Lower leg skin (tissue), 4 donors: Measurements from ENCODE around the gene TMED6. TPM values are rescaled to one million over a fixed set of nuclear protein-coding genes. Genes with fewer than 3 reads are reported as not detected.

ENCODE experiments used
- DNase-seq, 2 donors: peaks; one replicate each; pipeline ENCODE4 v3.0.0-alpha.2; 2019; ENCODE audit warnings: low spot score in 2 of 2
- H3K4me3 ChIP-seq: fragments of 200-600 bp; sonication (generic); 2 replicates; pipeline ENCODE4 v1.5.1; 2017; ENCODE audit warnings: mild to moderate bottlenecking, low read depth; ENCODE audit not compliant: poor library complexity, severe bottlenecking
- POLR2A ChIP-seq, 2 donors: fragments of 450-650 bp; IDR thresholded peaks; one replicate each; pipeline ENCODE4 v1.6.1; 2016 to 2017; ENCODE audit warnings: antibody characterized with exemption in 2 of 2, mild to moderate bottlenecking in 1 of 2, moderate library complexity in 1 of 2
- WGBS, 2 donors: methylation state at CpG; one replicate each; pipeline ENCODE4 v1.1.5; 2018; 5-methylcytosine and 5-hydroxymethylcytosine counted together
- intact Hi-C: fragments of 100-400 bp; cut with DNase I; formaldehyde crosslinking; loops from one replicate; pipeline ENCODE4 v1.15.0; 2023; ENCODE audit warnings: low total_unique reads
- total RNA-seq, 4 donors: library from RNA; depleted of rRNA; stranded (reverse); fragments of >200 nt; gene quantifications; one replicate each; pipeline ENCODE4 v1.1.0, GENCODE V29; 2016
- TF ChIP-seq, protein P1 (sequence below), 3 donors: fragments of 450-650 bp; IDR thresholded peaks; one replicate each; pipeline ENCODE4 v1.5.1; 2016; ENCODE audit warnings: antibody characterized with exemption in 3 of 3, mild to moderate bottlenecking in 3 of 3, moderate library complexity in 2 of 3

The TMED6 gene
- total RNA-seq, 4 donors from 2014 or later = not detected

- DNase-seq = peak in 1 of 2 donors; percentile 86
- TF ChIP-seq, protein P1, sequence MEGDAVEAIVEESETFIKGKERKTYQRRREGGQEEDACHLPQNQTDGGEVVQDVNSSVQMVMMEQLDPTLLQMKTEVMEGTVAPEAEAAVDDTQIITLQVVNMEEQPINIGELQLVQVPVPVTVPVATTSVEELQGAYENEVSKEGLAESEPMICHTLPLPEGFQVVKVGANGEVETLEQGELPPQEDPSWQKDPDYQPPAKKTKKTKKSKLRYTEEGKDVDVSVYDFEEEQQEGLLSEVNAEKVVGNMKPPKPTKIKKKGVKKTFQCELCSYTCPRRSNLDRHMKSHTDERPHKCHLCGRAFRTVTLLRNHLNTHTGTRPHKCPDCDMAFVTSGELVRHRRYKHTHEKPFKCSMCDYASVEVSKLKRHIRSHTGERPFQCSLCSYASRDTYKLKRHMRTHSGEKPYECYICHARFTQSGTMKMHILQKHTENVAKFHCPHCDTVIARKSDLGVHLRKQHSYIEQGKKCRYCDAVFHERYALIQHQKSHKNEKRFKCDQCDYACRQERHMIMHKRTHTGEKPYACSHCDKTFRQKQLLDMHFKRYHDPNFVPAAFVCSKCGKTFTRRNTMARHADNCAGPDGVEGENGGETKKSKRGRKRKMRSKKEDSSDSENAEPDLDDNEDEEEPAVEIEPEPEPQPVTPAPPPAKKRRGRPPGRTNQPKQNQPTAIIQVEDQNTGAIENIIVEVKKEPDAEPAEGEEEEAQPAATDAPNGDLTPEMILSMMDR (IDR thresholded peaks at IDR 0.05) = no peak
- TF ChIP-seq POLR2A (IDR thresholded peaks at IDR 0.05) = no peak
- intact Hi-C loops = no loop called here
- WGBS, 2 donors = 75 to 80% methylated on average over 12 of the region's 12 CpGs
- H3K4me3 ChIP-seq = no peak overlapping the region
Measured at GRCh38 chr16:69309316-69309715, 42.3 kb downstream of the TMED6 start.

DNA sequence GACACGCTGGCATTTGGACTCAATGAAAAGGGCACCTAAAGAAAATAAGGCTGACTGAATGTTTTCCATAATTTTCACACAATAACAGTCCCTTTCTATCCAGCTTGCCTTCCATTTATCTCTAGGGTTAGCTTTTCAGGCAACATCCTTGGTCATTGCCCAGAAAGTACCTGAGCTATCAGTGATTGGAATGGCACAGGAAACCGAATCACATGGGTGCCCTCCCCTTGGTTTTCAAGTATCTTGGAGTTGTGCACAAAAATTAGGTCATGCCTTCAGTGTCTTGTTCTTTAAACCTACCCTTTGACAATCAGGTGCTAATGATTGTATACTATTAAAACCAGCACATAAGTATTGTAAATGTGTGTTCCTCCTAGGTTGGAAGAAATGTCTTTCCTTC, 43.7 kb downstream of the TMED6 start:
- 87 to 94% methylated on average over 2 of the region's 2 CpGs for WGBS, 2 donors
- no peak for DNase-seq
- intact Hi-C loops = no loop called here
- no peak overlapping the region for H3K4me3 ChIP-seq
- no peak for TF ChIP-seq POLR2A (IDR thresholded peaks at IDR 0.05)
- TF ChIP-seq, protein P1 (IDR thresholded peaks at IDR 0.05) = no peak

DNA sequence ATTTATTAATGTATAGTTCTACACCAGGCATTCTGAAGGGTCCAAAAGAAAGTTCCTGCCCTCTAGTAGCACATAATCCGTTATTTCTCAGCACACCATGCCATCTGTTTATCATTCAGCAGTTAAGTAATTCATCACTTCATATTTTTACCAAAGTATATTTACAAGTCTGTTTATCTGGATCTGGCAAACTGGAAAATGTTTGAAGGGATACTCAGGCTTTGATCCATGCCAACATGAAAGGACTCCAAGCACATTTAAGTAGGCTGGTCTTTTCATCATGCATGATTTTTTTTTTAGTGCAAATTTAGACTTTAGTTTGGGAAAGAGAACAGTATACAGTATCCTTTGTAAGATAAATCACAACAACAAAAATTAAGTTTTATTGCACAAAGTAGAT, 44.5 kb downstream of the TMED6 start:
- TF ChIP-seq, protein P1 (IDR thresholded peaks at IDR 0.05) = no peak
- TF ChIP-seq POLR2A (IDR thresholded peaks at IDR 0.05) = no peak
- H3K4me3 ChIP-seq = no peak overlapping the region
- WGBS, 2 donors = 48 to 50% methylated on average over 1 of the region's 1 CpG
- no peak for DNase-seq
- intact Hi-C loops = no loop called here

GRCh38 chr16:69306031-69306430, 45.6 kb downstream of the TMED6 start:
- H3K4me3 ChIP-seq = no peak overlapping the region
- no peak for DNase-seq
- 60 to 69% methylated on average over 1 of the region's 1 CpG for WGBS, 2 donors
- TF ChIP-seq, protein P1 (IDR thresholded peaks at IDR 0.05) = no peak
- TF ChIP-seq POLR2A (IDR thresholded peaks at IDR 0.05) = no peak
- intact Hi-C loops = no loop called here

GRCh38 chr16:69302301-69302700, 49.3 kb downstream of the TMED6 start:
- H3K4me3 ChIP-seq = no peak overlapping the region
- TF ChIP-seq, protein P1 (IDR thresholded peaks at IDR 0.05) = no peak
- TF ChIP-seq POLR2A (IDR thresholded peaks at IDR 0.05) = no peak
- peak in 1 of 2 donors; percentile 34 for DNase-seq
- intact Hi-C loops = no loop called here
- WGBS, 2 donors = 91 to 96% methylated on average over 4 of the region's 4 CpGs

DNA sequence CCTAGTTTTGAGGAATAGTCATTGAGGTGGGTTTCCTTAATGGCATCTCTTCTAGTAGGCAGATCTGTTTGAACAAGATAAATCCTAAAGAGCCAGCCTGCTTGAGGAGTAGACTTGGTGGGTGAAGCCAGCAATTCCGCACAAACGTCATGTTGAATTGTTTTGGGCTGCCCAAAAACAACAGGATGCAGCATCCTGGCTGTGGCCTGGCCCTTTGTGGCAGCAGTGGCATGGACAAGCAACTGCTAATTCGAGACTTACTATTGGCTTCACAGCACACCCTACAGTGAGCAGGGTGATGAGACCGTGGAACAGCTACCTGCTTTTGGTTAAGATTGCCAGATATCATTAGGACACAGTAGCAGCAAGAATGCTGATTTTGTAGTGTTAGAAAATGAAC, 49.7 kb downstream of the TMED6 start:
- TF ChIP-seq POLR2A (IDR thresholded peaks at IDR 0.05) = no peak
- TF ChIP-seq, protein P1 (IDR thresholded peaks at IDR 0.05) = no peak
- 78 to 87% methylated on average over 4 of the region's 4 CpGs for WGBS, 2 donors
- DNase-seq = peak in 1 of 2 donors; percentile 45
- intact Hi-C loops = no loop called here
- no peak overlapping the region for H3K4me3 ChIP-seq
